ENCODE measurements around the gene UBE2I. TPM values are rescaled to one million over a fixed set of nuclear protein-coding genes. Genes with fewer than 3 reads are reported as not detected.

Gene UBE2I
- total and polyA plus RNA-seq, 12 donors, result 50.7 to 203 (median 89.2) TPM

DNA sequence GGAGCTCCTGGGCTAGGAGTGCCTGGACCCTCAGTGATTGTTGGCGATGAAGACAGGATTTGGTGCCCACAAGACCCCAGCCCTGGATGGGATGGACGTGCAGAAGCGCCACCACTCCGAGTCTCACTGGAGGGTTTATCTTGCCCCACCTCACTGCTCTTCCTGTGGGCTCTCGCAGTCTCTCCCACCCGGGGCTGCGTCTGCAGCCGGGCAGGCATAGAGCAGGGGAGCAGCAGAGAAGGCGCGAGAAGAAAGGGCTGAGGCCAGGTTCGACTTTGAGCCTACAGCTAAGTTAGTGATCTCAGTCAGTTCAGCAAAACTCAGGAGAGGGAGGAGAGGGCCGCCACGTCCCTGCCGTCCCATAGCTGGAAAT is 6.6 kb downstream of the UBE2I start:
- TF ChIP-seq, protein P1, sequence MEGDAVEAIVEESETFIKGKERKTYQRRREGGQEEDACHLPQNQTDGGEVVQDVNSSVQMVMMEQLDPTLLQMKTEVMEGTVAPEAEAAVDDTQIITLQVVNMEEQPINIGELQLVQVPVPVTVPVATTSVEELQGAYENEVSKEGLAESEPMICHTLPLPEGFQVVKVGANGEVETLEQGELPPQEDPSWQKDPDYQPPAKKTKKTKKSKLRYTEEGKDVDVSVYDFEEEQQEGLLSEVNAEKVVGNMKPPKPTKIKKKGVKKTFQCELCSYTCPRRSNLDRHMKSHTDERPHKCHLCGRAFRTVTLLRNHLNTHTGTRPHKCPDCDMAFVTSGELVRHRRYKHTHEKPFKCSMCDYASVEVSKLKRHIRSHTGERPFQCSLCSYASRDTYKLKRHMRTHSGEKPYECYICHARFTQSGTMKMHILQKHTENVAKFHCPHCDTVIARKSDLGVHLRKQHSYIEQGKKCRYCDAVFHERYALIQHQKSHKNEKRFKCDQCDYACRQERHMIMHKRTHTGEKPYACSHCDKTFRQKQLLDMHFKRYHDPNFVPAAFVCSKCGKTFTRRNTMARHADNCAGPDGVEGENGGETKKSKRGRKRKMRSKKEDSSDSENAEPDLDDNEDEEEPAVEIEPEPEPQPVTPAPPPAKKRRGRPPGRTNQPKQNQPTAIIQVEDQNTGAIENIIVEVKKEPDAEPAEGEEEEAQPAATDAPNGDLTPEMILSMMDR (IDR thresholded peaks at IDR 0.05), result no peak
- no peak for TF ChIP-seq POLR2A (IDR thresholded peaks at IDR 0.05)
- Histone ChIP-seq H3K36me3 (replicated peaks in 1 of 2) (peaks cover 0 to 82% of the 10 kb centered on the region in 2 donors), H3K9me3 (replicated peaks in 1 of 3) (no peaks in the 10 kb centered on the region), H3K27me3 (no peaks in the 10 kb centered on the region), H3K4me3 (no peak overlapping the region), H3K27ac (no peak overlapping the region), H3K4me1 (replicated peaks in 1 of 2) (peaks cover 21 to 24% of the 10 kb centered on the region in 2 donors)
- no peak for DNase-seq
- intact Hi-C loops (cut with DNase I), result loop anchor here (10.0 kb wide), 2 partner anchors 89 to 99 kb away; partner anchors contain the start of gene UNKL (in 1 of the 2)
- 86 to 93% (median 88%) methylated on average over 10 to 14 of the region's 14 CpGs for WGBS, 4 donors

DNA sequence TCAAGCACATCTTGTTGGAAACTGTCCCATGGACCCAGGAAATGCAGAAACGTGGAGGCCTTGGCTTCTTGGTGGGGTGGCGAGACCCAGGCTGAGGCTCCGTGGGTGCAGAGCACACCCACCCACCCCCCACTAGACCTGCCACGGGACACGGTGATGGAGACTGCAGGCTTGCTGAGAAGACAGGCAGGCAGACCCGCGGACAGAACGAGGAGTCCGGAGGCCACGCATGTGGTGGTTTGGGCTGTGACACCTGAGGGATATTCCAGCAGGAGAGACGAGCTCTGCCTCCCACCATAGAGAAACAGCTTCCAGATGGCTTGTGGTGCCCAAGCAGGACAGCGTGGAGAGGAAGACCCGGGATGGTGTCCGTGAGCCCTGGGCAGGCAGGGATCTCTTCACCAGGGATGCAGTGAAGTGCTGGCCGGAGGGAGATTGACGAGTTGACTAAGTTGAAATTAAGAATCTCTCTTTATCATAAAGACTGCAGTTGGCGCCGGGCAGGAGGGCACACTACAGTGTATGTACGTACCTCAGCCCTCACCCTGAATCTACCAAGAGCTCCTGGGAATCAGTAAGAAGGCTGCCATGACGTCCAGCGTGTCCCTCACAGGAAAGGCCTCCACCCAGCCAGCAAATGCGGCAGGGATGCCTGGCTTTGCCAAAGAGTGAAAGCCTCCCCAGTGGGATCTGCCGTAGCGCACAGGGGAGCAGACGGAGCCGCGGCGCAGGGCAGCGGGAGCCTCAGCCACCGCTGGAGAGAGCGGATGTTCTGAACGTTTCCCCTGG is 8.2 kb downstream of the UBE2I start:
- H3K27ac ChIP-seq, result no peak overlapping the region
- TF ChIP-seq POLR2A (IDR thresholded peaks at IDR 0.05), result no peak
- TF ChIP-seq, protein P1 (IDR thresholded peaks at IDR 0.05), result no peak
- no peaks in the 10 kb centered on the region for H3K9me3 ChIP-seq (replicated peaks in 1 of 3)
- H3K4me3 ChIP-seq, result no peak overlapping the region
- DNase-seq, result no peak
- no peaks in the 10 kb centered on the region for H3K27me3 ChIP-seq
- intact Hi-C loops (cut with DNase I), result loop anchor here (10.0 kb wide), 2 partner anchors 87 to 97 kb away; partner anchors contain the start of gene UNKL (in 1 of the 2)
- WGBS, 4 donors, result 82 to 90% (median 89%) methylated on average over 23 to 32 of the region's 32 CpGs
- H3K36me3 ChIP-seq (replicated peaks in 1 of 2), result peaks cover 0 to 89% of the 10 kb centered on the region in 2 donors
- H3K4me1 ChIP-seq (replicated peaks in 1 of 2), result peaks cover 5 to 8% of the 10 kb centered on the region in 2 donors

GRCh38 chr16:1318268-1318545 is 8.8 kb downstream of the UBE2I start:
- TF ChIP-seq, protein P1 (IDR thresholded peaks at IDR 0.05), result no peak
- no peak for TF ChIP-seq POLR2A (IDR thresholded peaks at IDR 0.05)
- H3K27me3 ChIP-seq, result no peaks in the 10 kb centered on the region
- peaks cover 0 to 88% of the 10 kb centered on the region in 2 donors for H3K36me3 ChIP-seq (replicated peaks in 1 of 2)
- WGBS, 4 donors, result 76 to 78% (median 76%) methylated on average over 8 to 9 of the region's 9 CpGs
- H3K9me3 ChIP-seq (replicated peaks in 1 of 3), result no peaks in the 10 kb centered on the region
- H3K4me3 ChIP-seq, result no peak overlapping the region
- no peak for DNase-seq
- H3K27ac ChIP-seq, result no peak overlapping the region
- peaks cover 0 to 4% of the 10 kb centered on the region in 2 donors for H3K4me1 ChIP-seq (replicated peaks in 1 of 2)
- intact Hi-C loops (cut with DNase I), result loop anchor here (10.0 kb wide), 2 partner anchors 87 to 97 kb away; partner anchors contain the start of gene UNKL (in 1 of the 2)

DNA sequence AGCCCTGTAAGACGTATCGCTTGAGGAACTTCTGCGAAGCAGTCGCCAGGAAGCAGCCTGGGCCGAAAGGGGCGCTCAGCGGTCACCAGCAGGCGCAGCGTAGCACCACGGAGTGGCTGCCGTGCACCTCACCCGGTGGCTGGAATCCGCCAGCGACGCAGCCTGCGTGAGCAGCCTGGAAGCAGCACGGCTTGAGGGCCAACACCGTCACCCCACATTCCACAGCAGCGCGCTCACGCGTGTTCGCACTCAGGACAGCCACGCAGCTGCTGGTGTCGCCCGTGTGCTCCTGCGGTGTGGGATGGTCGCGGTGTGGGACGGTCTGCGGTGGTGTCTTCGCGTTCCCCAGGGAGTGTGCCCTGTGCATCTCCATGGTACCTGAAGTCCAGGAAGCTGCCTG is 9.6 kb downstream of the UBE2I start:
- Histone ChIP-seq H3K4me3 (no peak overlapping the region), H3K9me3 (replicated peaks in 1 of 3) (no peaks in the 10 kb centered on the region), H3K4me1 (replicated peaks in 1 of 2) (no peaks in the 10 kb centered on the region), H3K27me3 (no peaks in the 10 kb centered on the region), H3K27ac (no peak overlapping the region), H3K36me3 (replicated peaks in 1 of 2) (peaks cover 0 to 93% of the 10 kb centered on the region in 2 donors)
- WGBS, 4 donors, result 91 to 93% (median 92%) methylated on average over 26 to 33 of the region's 33 CpGs
- no peak for TF ChIP-seq POLR2A (IDR thresholded peaks at IDR 0.05)
- TF ChIP-seq, protein P1 (IDR thresholded peaks at IDR 0.05), result no peak
- no peak for DNase-seq
- intact Hi-C loops (cut with DNase I), result loop anchor here (10.0 kb wide), 2 partner anchors 86 to 96 kb away; partner anchors contain the start of gene UNKL (in 1 of the 2)

All from adrenal gland (tissue), 12 donors.